ENCODE data around the gene ZNF778.

Gene ZNF778

DNA sequence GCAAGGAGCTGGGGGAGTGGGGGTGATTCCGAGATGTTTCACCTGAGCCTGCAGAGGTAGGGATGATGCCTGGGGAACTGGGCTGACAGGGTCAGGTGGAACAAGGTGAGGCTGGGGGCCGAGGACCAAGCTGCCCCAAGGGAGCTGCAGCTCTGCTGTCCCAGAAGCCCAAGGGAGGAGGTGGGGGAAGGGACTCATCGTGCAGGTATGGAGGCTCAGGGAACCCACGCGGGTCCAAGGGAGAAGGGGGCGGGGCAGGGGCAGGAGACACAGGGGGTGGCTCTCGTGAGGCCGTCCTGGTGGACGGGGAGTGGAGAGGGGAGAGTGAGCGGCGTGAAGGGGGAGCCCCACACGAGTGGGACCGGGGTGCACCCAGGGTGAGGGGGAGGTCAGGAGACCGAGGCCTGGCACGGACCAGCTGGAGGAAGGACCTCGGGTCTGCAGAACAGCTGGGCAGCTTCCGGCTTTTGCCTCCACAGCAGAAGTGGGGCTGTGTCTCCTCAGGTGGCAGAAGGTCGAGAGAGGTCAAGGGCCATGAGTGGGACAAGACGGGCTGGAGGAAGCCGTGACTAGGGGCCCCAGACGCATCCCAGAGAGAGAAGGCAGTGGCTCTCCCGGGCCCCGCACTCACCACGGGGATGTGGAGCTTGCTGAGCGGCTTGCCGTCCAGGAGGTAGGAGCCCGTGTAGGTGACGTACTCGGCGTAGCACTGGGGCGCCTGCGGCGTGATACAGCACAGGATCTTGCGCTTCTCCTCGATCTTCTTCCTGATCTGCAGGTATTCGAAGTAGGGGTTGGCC lies 61.1 kb downstream of the ZNF778 start:
- no peak for DNase-seq

DNA sequence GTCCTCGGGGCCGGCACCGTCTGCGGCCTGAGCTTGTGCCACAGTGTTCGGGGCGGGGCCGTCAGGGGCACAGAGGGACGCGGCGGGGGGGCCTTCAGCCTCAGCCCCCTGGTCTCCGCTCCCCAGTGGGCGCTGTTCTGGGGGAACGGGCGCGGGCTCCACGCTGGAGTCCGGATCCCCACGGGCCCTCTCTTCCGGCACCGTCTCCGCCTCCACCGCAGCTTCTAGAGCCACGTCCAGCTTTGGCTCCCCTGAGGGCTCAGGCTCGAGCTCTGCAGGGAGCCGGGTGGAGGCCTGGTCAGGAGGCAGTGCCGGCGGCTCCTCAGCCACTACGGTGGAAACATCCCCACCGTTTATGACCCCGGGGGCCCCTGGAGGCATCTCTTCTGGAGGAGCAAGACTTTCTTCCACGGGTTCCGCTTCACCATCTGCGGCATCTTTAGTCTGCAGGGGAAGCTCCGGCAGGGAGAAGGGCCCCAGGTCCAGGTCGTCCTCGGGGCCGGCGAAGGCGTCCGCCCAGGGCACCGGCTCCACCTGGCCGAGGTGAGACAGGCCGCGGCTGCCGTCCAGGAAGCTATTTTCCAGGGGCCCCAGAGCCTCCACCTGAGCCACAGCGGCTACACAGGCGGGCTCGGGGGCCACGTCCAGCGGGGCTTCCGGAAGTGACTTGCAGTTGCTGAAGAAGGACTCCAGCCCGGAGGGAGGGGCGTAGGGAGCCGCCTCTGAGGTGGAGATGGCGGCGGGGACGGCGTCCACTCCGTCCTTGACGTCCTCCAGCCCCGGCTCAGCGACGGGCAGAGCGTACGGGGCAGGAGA lies 62.4 kb downstream of the ZNF778 start:
- DNase-seq = no peak

DNA sequence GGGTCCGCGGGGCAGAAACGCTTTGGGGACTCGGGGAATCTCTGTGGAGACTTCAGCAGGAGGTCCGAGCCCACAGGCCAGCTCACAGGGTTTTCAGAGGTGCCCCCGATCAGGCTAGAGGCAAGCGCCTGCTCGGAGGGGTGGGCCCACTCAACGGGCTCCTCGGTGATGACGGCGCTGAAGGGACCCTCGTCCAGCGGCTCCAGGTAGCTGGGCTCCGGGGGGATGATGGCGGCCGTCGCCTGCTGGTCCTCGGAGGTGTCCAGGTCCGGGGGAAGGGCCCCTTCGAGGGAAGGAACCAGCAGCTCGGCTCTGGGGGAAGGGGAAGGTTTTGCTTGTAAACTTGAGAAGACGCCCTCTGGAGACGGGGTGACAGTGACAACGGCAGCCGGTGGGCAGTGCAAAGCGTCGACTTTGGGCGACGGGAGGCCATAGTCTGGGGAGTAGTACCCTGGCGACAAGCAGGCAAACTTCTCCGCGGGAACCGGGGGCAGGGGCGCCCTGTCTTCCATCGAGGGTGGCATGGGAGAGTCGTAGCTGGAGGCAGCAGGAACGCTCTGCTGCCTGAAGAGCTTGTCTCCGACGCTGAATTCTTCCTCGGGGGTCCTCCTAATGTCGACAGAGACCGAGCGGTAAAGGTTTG lies 63.2 kb downstream of the ZNF778 start:
- DNase-seq = no peak

DNA sequence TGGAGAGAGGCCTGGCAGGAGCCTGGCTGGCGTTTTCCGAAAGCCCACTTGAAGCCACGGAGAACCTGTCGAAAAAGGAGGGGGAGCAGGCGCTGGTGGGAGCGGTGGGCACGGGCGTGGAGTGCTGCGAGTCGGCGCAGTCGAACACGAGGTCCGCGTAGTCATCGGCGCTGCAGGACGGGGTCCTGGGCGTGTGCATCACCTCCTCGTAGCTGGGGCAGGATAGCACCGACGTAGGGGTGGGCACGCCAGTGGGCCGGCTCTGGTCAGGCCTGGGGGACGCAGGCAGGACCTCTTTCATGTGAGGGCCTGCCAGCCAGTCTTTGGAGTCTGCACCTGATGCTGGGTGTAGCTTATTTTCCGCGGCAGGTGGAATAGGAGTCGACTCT lies 63.7 kb downstream of the ZNF778 start:
- no peak for DNase-seq

DNA sequence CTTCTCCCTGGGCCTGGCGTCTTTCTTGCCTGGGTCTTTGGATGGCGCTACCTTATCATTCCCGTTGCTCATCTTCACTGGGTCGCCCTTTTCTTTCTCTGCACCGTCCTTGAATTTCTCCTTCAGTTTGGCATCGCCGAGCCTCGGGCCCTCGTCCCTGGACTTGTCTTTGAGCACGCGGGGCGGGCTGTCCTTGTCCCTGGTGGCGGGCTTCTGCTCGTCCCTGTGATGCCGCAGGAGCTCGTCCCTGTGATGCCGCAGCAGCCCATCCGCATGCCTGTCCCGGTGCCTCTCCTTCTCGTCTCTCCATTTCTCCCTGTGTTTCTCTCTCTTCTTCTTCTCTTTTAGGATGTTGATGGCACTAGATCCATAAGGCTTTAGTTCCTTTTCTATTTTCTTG lies 64.3 kb downstream of the ZNF778 start:
- no peak for DNase-seq

DNA sequence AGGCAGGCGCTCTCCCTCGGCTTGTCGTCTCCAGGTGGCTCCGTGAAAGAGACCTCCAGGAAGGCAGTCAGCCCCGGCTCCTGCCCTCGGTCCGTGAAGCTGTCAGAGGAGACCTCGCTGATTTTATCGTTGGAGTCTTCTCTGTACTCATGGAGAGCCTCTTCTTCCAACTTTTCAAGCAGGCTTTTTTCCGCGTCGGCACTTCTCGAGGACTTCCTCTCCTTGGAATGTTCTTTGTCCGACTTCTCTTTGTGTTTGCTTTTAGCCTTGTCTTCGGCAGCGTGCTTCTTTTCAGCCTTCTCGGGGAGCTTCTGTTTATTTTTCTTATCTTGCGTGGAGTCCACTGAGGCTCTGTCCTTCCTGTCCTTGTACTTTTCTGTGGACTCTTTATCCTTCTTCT lies 65.0 kb downstream of the ZNF778 start:
- no peak for DNase-seq

DNA sequence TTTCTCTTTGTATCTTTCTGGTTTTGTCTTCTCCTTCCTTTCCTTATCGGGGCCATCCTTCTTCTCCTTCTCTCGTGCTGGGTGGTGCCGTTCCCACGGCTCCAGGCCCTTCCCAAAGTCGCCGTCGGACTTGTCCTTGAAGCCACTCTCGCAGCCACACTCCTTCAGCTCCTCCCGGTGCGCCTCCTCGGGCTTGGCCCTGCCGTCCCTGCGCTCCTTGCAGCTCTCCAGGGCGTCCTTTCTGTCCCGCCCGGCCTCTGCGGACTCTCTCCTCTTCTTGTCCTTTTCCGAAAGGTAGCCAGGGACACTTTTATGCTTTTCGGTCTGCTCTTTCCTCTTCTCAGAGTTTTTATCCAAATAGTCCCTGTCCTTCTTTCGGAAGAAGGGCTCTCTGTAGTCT lies 65.9 kb downstream of the ZNF778 start:
- DNase-seq = no peak

DNA sequence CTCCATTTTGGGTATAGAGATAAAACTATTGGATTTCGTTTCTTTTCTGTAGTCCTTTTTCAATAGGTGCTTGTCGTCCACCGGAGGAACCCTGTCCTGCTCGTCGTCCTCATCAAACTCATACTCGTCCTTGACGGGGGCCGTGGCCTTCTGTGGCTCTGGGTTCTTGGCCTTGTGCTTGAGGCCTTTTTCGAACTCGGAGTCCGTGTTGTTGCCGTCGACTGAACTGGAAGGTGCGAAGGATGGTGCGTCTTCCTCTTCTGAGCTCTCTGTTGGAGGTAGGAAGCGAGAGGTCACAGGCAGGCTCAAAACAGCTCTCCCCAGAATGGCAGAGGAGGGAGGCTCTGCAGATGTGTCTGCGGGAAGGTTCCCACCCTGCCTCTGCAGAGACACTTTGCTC lies 67.9 kb downstream of the ZNF778 start:
- DNase-seq = no peak

DNA sequence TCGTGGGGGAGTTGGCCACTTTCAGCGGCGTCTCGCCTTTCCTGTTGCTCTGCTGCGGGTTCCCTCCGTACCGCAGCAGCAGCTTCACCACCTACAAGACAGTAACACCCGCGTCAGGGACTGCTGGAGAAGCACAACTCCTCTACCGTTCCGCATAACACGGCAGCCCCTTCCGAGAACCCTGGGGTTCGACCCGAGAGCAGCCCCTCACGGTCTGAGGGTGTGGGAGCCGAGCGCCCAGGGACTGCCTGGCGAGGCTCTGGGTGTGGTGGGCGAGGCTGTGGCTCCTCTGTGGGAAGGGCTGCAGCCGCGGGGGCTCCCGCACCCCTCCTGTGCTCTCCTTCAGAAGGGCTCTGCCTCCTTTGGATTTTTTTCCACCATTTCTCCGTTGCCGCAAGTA lies 68.6 kb downstream of the ZNF778 start:
- no peak for DNase-seq

All from retina (tissue), 1 donor.